Mesenteric fat pad (tissue), 1 donor: ENCODE results near the gene KRT1. TPM values are rescaled to one million over a fixed set of nuclear protein-coding genes. Genes with fewer than 3 reads are reported as not detected.
"Not testable (repeated sequence)": the region's sequence is repeated elsewhere in the genome, so short reads cannot be mapped to it uniquely, and the experiment has no call there.

Experiments used
- DNase-seq: peaks from one replicate; pipeline ENCODE4 v3.0.0-alpha.2; 2020; ENCODE audit warnings: low spot score
- long read RNA-seq: library from polyadenylated mRNA; unstranded; transcript quantifications from one replicate; pipeline ENCODE4 v2.0.0, GENCODE V29; 2020
- total RNA-seq: library from RNA; stranded (reverse); fragmentation: NEBNext Ultra II Directional; extraction: Animal tissue kit (Norgen Biotek cat#: 25700); gene quantifications from one replicate; pipeline ENCODE4 v1.2.1, GENCODE V29; 2021
- donor health status: DM: yes; HTN: yes; CAD: no.

Gene KRT1
- total RNA-seq: not detected
- long read RNA-seq: 0 reads

DNA sequence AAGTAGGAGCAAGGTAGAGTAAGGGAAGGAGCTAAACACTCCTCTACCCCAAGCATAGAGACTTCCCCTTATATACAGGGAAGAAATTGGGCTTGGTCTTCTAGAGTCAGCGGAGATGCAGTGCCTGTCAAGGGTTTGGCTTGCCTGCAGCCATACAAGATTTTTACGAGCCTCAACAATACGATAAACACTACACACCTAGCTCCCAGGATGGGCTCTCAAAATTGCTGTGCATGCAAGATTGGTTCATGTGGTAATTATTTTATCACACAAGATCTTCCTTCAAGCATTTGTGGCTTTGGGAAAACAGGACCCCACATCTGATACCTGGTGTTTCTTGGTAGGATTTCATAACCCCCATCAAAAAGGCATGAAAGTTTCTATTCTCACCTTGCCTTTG, at the start of gene KRT1:
Gene KRT1 (minus strand): TSS at position 45 of the 400 bp plus-strand sequence. CDS start 59 bp downstream, outside the sequence.
- DNase-seq: no peak

DNA sequence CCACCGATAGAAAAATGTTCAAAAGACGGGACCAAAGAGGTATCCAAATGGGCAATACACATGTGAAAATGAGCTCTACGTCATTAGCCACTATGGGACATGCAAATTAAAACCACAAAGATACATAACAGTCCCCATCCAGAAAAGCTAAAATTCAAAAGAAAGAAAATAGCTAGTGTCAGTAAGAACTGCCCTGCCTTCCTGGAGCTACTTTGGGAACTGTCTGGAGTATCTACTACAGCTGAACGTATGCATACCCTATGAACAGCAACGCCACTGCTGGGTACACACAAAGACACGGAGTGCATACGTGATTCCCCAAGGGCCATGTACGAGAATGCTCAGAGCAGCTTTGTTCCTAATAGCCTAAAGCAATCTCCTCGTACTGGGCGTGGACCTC, 48.9 kb upstream of the KRT1 start:
- no peak for DNase-seq

DNA sequence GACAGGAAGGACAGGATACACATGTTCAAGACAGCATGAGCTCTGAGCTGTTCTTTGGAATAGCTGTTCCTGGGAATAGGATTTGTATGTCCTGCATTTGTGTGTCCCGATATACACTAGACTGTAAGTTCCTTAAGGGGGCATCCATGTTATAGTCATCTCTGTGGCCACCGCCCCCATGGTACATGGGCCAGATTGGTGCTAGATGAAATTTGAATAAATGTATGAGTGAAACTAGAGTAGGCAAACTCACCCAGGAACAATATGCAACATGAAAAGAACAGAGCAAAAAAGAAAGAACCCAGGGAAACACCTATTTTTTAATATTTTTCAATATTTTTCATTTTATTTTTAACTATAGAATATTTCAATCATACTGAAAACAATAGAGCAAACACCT, 48.2 kb upstream of the KRT1 start:
- no peak for DNase-seq

DNA sequence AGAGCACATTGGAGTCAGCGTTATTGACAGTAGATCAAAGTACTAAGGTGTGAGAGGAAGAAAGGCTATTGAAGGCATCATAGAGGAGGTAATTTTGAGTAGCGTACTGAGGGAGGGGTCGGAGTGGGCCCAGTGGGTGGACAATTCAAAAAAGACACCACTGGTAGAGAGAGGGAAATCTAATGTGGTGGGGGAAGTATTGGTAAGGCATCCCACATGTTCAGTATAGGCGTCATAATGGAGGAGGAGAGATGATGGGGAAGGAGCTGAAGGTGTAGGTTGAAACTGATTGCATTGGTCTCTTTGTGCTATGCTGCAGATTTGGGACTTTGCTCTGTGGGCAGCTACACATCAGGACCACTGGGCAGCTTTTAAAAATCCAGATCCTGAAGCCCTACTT, 46.8 kb upstream of the KRT1 start:
- DNase-seq: no peak

DNA sequence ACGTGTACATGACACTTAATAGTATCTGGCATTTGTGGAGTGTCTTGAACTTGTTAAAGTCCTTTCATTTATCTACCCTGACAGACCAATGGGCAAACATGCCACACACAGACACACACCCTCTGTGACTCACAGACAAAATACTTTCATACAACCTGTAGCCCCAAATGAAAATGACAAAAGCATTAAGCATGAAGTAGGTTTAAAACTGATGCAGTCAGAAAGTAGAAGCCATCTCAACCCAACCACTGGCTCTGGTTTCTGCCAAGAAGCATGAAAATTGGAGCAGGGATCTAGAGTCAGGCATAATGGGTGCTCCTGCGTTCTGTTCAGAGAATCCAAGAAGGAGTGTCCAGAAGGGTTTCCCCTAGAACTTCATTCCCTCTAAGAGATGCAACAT, 46.2 kb upstream of the KRT1 start:
- no peak for DNase-seq

DNA sequence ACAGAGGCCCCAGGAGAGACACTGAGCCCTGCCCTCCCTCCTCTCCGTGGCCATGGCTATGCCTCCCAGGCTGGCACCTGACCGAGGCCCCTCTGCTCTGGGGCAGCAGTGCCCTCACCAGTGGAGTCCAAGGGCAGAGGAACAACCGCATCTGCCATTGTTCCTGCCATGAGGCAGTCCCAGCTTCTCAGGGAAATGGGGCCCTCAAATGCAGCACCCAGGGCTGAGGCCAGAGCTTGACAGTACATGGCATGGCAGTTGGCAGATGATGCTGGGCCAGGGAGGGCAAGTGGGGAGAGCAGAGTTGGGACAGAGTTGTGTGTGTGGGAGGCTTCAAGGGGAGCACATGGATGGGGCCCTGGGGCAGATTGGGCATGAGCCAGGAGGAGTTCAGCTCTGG, 44.2 kb upstream of the KRT1 start:
- no peak for DNase-seq

DNA sequence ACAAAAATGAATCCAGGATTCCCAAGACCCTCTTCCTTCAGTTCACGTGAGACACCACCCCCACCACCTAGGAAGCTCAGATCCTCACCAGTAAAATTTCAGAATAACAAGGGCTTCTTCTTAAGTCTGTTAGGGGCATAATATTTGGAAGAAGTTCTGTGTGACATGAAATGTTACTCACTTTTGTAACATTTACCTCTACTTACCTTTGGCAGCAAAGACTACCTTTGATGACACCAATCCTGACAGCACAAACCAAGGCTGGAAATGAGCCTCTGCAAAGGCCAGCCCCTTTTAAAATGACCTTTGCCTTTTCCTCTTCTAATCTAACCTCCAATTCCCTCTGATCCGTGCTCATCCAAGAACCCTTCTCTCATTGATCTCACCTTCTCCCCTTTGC, 42.5 kb upstream of the KRT1 start:
- no peak for DNase-seq

DNA sequence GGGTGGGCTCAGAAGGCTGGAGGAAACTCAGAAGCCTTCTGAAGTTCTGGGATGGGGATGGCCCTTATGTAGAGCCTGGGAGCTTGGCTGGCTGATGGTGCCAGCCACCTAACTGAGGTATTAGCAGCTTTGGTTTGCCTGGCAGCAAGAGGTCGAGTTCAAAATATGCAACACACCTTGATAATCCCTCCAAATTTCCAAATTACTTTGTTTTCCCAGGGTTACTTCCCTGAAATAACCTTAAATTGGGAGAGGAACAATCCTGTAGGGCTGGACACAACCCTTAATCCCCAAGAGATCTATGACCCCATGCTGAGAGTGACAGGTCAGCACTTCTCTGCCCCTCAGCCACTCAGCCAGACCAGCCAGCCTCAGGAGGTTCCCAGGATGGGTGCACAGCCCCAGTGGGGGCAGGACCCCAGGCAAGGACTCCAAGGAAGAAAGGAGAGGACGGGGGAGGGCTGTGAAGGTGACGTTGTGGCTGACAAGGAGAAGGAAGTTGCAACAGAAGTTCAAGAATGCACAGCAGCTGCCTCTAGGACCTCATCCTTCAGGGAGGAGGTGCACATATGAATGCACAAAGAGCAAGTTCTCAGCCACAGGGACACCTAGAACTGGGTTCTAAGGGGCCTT, 41.7 kb upstream of the KRT1 start:
- no peak for DNase-seq

DNA sequence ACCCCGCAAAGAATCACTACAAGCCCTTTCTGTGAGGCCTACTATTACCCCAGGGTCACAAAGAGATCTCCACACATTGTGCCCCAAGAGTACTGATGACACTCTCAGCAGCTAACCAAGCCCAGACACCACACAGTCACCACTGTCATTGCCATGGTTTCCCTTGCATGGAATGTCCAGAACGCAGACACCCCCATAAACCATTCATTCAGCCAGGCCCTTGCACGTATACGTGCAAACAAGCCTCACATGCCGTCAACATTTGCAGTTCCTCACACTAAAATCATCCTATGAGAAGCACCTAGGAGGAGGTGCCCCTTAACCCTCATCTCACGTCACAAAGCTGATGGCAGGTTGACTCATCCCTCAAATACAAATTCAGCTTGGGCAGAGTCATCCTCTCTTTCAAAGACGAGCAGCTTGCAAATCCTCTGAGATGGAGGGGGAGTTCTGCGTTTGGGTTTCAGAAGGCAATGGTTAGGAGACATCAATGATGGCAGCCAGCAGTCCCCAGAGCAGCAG, 40.2 kb upstream of the KRT1 start:
- no peak for DNase-seq

DNA sequence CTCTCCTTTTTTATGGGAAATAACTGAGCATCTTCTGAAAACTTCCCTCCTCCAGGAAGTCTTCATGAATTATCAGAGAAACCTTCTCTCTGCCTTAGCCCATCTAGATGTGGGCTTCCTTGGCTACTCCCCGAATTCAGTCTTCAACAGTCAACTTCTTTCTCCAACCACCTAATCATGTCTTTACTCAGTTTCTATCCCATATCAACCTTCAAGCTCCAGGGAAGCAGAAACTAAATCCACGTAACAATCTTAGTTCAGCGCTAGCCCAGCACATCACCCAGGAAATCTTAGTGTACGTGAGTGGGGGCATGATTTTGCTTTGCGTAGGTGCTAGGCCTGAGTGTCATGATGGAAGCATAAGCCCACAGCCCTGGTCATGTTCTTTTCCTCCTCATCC, 35.9 kb upstream of the KRT1 start:
- no peak for DNase-seq

DNA sequence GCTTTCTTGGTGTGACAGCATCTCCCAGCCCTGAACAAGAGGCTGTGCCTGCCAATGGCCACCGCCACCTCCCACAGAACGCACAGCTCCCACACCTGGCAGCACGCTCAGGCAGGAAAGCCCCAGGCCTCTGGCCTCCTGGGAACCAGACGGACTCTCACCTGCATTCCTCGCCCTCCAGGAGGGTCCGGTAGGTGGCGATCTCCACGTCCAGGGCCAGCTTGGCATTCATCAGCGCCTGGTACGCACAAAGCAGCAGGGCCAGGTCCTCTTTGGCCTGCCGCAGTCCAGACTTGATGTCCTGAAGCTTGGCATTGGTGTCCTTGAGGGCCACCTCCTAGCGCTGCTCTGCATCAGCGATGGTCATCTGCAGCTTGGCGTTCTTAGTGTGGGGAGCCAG, 35.2 kb upstream of the KRT1 start:
- no peak for DNase-seq

DNA sequence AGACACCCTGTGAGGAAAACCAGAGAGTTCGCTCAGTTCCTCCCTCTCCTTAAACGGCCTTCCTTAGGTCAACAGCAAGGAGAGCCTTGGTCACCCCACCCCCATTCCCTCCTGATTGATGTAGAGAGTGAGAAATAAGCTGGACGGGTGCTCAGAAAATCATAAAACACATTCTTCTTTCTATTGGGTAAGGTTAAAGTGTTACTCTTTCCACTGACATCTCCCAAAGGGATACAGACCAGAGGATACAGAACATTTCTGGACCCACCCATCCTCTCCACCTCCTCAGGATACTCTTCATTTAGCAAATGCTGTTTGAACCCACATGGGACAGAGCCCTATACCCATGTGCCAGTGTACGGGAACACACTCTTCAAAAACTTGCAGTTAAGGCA, 34.7 kb upstream of the KRT1 start:
- DNase-seq: no peak

DNA sequence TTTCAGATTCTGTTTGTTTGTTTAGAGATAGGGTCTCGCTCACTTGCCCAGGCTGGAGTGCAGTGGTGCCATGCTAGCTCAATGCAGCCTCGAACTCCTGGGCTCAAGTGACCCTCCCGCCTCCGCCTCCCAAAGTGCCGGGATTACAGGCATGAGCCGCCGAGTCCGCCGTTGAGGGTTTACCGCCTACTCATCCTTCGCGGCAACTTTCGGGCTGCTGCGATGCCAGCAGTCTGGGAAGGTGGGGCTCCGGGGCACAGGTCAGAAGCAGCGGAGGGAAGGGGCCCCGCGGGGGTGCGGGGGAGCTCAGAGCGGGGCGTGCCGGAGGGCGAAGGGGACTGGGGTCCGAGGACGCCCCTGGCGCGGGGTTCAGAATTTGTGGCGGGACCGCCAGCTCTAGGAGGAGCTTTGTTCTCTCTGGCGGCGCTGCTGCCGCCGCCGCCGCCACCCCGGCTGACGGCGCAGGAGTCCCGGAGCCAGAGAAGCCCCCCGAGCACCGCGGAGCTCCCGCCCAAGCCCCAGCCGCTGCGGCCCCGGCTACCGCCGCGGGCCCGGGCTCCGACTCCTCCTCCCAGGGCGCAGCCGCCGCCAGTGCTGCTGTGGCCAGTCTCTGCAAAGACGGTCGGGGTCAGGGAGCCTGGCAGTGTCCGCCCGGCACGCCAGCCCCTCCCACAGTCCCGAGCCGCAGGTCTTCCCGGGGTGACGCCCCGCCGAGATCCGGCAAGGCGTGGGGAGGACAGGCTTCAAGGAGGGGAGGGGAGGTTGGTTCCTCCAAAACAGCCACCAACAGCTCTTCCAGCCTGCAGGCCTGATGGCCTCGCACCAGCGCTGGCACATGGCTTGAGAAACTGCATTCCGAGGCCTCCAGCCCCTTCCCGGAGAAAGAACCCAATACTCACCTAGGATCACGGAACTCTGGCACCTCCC, 34.0 kb upstream of the KRT1 start:
- no peak for DNase-seq

DNA sequence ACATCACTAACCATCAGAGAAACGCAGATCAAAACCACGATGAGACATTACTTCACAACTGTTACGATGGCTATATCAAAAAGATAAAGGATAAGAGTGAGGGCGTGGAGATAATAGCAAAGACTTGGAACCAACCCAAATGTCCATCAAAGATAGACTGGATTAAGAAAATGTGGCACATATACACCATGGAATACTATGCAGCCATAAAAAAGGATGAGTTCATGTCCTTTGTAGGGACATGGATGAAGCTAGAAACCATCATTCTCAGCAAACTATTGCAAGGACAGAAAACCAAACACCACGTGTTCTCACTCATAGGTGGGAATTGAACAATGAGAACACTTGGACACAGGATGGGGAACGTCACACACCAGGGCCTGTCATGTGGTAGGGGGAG, 31.9 kb upstream of the KRT1 start:
- DNase-seq: not testable (repeated sequence)

DNA sequence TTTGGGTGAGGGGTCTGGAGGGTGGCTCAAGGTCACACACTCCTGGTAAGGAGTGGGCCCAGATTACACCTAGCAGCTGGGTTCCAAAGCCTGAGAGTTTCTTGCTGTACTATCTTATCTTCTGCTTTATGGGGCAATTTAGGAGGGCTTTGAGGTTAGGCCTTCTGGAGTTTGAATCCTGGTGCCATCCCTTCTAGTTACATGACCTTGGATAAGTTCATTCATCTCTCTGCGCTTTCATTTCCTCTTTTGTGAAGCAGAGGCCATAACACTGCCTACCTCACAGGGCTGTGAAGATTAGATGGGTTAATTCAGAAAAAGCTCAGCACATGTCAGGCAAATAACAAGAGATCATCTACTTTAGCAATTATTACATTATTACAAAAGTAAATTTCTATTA, 30.5 kb upstream of the KRT1 start:
- no peak for DNase-seq

DNA sequence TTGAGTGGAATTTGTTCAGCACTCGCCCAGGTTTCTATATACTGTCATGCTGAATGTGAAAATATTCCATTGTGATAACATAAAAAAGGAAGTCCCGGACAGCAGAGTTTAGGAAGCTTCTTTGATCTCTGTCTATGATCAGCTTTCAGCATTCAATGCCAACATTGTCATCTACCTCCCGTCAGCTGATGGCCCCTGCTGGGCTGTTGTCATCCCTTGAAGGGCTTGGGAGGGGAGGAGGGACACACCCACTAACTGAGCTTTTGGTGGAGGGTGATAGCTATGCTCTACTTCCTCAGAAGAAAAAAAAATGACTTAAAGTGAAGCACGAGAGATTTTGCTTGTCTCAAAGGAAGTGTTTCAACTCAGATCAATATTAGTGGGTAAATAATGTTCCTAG, 27.8 kb upstream of the KRT1 start:
- no peak for DNase-seq

DNA sequence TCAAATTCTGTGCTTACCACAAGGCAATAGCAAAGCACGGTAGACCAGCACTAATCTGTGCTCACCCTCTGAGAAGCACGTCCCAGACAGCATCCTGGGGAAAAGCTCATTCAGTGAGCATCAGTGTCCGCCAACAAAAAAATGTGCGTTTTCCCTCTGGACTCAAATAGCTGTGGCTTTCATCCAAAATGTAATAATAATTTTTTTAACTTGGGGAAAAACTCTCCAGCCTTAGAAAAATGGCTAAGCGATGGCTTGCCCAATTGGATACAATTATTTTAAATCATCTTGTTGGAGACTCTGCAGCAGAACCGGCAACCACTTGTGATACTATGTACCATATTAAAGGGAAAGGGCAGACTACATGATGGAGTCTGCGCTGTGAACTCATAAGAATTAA, 24.3 kb upstream of the KRT1 start:
- DNase-seq: no peak

DNA sequence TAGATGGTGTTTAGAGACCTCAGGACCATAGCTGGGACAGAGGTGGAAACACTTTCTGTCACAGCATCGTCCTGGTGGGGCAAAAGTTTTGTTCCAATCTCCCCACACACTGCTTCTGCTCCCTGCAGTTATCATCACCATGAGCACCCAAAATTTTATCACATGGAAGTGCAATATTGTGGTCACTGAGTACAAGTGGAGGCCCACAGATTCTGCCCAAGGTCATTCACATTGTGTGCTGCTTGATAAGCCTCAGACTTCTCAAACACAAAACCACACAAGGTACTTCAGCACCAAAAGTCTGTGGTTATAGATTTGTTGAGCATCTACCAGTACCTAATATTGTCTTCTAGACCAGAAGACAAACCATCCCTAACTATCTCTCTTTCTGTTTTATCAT, 23.7 kb upstream of the KRT1 start:
- no peak for DNase-seq

DNA sequence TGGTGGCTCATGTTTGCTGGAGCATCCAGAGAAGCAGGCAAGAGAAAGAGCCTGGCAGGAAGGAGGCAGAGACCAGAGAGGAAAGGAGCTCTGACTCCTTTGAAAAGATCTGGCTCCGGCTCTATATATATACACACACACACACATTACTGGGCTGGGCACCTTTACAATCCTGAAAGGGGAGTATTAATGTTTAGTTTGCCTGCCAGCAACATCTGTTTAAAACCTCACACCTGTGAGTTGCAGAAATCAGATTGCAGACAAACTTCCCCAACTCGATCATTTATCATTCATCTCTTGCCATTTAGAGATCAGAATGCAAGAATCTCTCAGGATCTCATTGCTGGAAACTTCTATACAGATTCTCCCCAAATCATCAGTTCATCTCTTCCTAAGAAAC, 23.2 kb upstream of the KRT1 start, which contains the start of gene KRT77:
Gene KRT77 (minus strand): TSS at position 101 of the 400 bp plus-strand sequence. CDS start 90 bp downstream, at position 11.
- no peak for DNase-seq

DNA sequence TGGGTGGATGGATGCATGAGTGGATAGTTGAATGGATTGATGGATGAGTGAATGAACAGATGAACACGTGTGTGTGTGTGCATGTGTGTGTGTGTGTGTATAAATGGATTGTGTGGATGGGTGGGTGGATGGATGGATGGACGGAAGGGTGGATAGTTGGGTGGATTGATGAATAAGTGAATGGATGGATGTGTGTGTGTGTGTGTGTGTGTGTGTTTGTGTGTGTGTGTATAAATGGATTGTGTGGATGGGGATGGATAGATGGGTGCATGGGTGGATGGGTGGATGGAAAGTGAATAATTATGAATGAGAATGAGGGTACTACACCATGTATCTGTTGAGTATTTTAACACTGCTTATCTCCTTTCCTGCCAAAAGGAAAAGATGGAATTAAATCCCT, 22.1 kb upstream of the KRT1 start:
- DNase-seq: no peak

DNA sequence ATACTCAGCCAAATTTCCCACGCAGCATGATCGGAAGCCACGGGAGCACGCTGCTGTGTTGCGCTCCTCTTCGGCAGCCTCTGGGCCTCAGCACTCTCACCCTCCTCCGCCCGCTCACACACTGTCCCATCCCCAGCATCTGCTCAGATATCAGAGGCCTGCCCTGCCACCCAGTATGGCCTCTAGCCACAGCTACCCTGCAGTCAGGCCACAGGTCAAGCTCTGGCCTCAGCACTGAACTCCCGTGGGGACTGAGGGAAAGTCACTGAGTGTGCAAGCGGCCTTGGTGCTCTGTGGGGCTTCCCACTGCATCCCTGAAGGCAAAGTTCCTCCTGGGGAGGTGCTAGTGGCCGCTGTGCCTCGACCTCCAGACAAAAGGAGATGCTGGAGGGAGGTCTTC, 21.1 kb upstream of the KRT1 start:
- no peak for DNase-seq

DNA sequence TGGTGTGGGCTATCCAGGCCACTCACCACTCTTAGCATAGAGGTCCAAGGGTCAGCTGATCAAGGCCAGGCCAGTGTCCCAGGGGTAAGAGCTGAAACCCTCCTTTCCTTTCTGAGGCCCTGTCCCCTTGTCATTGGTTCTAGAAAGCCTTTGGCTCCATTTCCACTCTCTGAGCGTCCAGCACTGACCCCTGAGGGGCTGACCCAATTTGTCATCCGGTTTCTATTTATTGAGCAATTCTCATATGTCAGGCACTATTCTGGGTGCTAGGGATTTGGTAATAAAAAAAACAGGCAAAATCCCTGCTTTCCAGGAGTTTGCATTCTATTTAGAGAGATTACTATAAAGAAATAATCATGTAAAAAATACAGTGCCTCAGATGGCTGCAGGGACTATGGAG, 19.8 kb upstream of the KRT1 start:
- DNase-seq: no peak

DNA sequence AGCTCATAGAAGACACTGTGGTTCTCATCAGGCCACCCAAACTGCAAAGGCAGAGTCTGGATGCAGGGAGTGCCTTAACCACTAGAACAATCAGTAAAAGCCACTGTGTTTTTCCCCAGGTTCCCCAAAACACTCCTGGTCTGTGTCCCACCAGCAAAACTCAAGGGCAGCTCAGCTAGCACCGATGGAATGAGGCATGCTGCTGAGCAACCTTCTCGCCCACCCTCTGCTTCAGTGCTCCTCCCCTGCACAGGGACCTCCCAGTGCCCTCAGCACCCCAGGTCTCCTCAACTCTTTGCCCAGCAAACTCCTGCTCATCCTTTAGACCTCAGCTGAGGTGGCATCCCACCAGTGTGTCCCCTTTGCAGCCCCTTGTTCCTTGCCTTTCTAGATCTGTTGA, 19.2 kb upstream of the KRT1 start:
- no peak for DNase-seq
